ENCODE data around the gene DLL1.

DLL1 gene

GRCh38 chr6:170250981-170251775, 39.7 kb downstream of the DLL1 start:
- DNase-seq (ENCODE audit: low read depth in 2 of 2), result no peak

DNA sequence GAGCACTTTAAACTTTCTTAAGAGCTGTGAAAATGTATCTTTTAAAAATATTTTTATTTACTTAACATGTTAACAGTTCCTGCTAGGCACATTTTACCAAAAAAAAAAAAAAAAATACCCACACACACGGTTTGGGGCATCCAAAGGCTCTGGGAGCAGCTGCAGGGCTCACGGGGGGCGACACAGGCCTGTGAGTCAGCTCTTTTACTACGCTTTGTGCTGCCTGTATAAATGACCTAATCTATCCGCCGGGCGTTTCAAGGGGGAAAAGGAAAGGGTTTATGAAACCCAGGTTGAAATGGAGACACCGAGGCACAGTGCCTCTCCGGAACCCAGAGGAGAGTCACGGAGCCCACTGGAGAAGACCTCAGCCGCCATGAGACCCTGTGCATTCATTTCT, 40.4 kb downstream of the DLL1 start:
- no peak for DNase-seq (ENCODE audit: low read depth in 2 of 2)

DNA sequence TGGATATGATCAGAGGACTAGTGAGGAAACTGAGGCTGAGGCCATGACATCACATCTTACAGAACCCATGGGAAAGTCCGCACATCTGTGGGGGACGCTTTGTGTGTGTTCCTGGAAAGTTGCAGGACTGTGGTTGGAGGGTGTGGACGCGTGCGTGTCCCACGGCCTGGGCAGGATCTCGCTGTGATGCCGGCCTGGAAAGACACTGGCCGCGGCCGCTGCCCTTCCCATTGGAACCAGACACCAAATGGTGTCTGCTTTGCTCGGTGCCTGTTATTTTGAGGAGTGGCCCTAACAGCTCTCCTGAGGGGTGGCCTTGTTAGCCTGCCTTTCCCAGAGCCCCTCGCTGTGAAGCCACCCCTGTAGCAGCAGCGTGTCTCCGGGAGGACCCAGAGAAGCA, 41.1 kb downstream of the DLL1 start:
- DNase-seq (ENCODE audit: low read depth in 2 of 2), result no peak

GRCh38 chr6:170248861-170249600, 41.8 kb downstream of the DLL1 start:
- no peak for DNase-seq (ENCODE audit: low read depth in 2 of 2)

- DNase-seq (ENCODE audit: low read depth in 2 of 2), result no peak
Observed at GRCh38 chr6:170248111-170248805, 42.6 kb downstream of the DLL1 start.

- DNase-seq (ENCODE audit: low read depth in 2 of 2), result no peak
Observed at GRCh38 chr6:170247178-170247701, 43.6 kb downstream of the DLL1 start.

- no peak for DNase-seq (ENCODE audit: low read depth in 2 of 2)
Observed at GRCh38 chr6:170245475-170245992, 45.3 kb downstream of the DLL1 start.

GRCh38 chr6:170244721-170245474, 46.0 kb downstream of the DLL1 start:
- no peak for DNase-seq (ENCODE audit: low read depth in 2 of 2)

DNA sequence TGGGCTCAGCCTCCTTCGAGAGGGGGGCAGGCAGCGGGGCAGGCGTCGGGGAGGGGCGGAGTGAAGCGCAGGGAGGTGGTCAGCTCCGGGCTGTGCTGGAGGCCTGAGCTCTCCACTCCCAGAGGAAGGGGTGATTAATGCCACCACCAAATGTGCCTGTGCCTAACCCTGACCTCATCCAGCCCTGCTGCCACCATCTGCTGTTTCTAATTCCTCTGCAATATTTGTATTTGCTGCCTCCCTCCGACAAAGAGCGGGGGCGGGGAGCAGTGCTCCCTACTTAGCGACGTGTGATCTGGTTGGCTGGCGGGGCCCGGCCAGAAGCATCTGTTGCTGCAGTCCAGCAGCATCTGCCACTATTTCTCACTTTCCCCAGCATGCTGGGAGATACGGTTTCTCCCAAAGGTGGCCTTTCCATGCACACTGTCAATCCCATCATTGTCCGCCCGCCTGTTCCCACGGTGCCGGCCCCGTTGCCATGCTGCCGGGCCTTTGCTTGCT, 47.0 kb downstream of the DLL1 start:
- no peak for DNase-seq (ENCODE audit: low read depth in 2 of 2)

DNA sequence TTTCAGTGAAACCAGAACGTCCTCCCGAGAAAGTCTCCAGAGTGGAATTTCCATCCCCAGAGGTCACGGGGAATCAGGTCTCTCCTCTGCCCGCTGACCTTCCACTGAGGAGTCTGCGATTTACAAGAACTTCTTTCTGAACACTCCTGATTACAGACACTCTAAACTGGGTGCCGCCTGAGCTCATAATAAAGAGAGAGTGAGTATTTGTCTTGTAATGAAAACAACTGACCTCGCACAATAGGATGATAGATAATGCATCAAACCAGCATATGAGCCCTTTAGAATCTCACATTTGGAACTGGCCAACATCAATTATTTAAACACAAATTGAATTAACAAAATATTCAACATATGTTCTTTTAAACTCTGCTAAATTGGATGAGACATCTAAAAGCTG, 47.5 kb downstream of the DLL1 start:
- DNase-seq (ENCODE audit: low read depth in 2 of 2), result no peak

DNA sequence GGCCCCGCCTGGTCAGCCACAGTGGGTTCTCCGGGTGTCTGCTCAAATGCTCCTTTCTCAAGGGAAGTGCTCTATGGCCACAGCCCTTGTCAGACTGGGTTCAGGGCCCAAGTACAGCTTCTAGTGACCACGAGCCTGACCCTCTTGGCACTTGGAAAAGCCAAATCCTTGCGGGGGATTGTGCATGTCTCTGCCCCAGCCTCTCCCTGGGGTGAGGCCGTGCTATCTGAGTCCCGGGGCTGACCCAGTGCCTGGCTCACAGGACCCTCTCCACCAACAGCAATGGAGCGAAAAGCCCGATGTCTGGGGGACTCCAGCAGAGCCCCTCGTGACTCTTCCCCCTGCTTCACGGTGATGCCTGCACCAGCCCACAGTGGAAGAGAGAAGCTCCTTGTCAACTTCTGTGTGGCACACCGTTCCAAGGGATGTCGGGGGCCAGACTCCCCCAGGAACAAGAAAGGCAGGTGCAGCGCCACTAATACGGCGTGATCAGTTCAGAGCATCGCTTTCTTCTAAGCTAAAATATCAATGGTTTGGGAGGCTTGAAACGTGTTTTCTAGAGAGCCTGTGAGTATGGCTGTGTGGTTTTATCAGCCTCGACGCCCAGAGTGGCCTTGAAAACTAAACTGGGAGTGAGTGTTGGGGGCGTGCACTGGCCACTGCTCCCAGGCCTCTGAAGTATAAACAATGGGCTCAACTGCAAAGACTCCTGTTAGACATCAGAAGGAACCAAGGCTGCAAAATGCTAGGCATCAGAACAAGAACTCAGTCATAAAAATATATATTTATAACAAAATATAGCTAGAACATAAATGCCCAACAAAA, 51.9 kb downstream of the DLL1 start:
- DNase-seq (ENCODE audit: low read depth in 2 of 2), result no peak

GRCh38 chr6:170237999-170238740, 52.7 kb downstream of the DLL1 start:
- no peak for DNase-seq (ENCODE audit: low read depth in 2 of 2)

- no peak for DNase-seq (ENCODE audit: low read depth in 2 of 2)
Observed at GRCh38 chr6:170236131-170236836, 54.6 kb downstream of the DLL1 start.

GRCh38 chr6:170235391-170236125, 55.3 kb downstream of the DLL1 start:
- no peak for DNase-seq (ENCODE audit: low read depth in 2 of 2)

GRCh38 chr6:170234419-170234818, 56.5 kb downstream of the DLL1 start:
- DNase-seq (ENCODE audit: low read depth in 2 of 2), result no peak

- DNase-seq (ENCODE audit: low read depth in 2 of 2), result no peak
Observed at GRCh38 chr6:170233286-170234205, 57.3 kb downstream of the DLL1 start.
